Osteoblast (primary cell): ENCODE results near the gene DIPK1B. TPM values are rescaled to one million over a fixed set of nuclear protein-coding genes. Genes with fewer than 3 reads are reported as not detected.

Experiments used
- DNase-seq: peaks from one replicate; pipeline ENCODE4 v3.0.0; 2011; ENCODE audit warnings: low spot score, mixed read lengths; ENCODE audit not compliant: insufficient read length; ENCODE audit errors: missing footprints
- H2AFZ ChIP-seq: 2 replicates; pipeline ENCODE4 v1.6.0; 2011; ENCODE audit warnings: mild to moderate bottlenecking, low read length
- H3K27ac ChIP-seq: 2 replicates; pipeline ENCODE4 v1.5.1; 2011; ENCODE audit warnings: mild to moderate bottlenecking, low read depth, low read length, moderate library complexity
- H3K27me3 ChIP-seq: 2 replicates; pipeline ENCODE4 v1.6.0; 2012; ENCODE audit warnings: mild to moderate bottlenecking, control low read depth, inconsistent platforms, low read length, moderate library complexity; ENCODE audit not compliant: insufficient read depth
- H3K36me3 ChIP-seq: 2 replicates; pipeline ENCODE4 v1.5.1; 2011; ENCODE audit warnings: mild to moderate bottlenecking, low read length, control low read depth, moderate library complexity; ENCODE audit not compliant: insufficient read depth
- H3K4me1 ChIP-seq: 2 replicates; pipeline ENCODE4 v1.5.1; 2011; ENCODE audit warnings: mild to moderate bottlenecking, low read length, control low read depth, moderate library complexity; ENCODE audit not compliant: insufficient read depth
- H3K4me2 ChIP-seq: 2 replicates; pipeline ENCODE4 v1.6.0; 2011; ENCODE audit warnings: mild to moderate bottlenecking, low read length; ENCODE audit not compliant: insufficient read depth
- H3K4me3 ChIP-seq: fragments of 200-600 bp; sonication (generic); 3 replicates; pipeline ENCODE4 v1.5.1; 2012; ENCODE audit warnings: mild to moderate bottlenecking, low read length, inconsistent platforms; ENCODE audit not compliant: insufficient read depth
- H3K79me2 ChIP-seq: 2 replicates; pipeline ENCODE4 v1.6.0; 2012; ENCODE audit warnings: mild to moderate bottlenecking, low read length, control low read depth, inconsistent platforms; ENCODE audit not compliant: insufficient read depth
- H3K9me3 ChIP-seq: 2 replicates; pipeline ENCODE4 v1.5.1; 2011; ENCODE audit warnings: low read depth, low read length, control low read depth
- H4K20me1 ChIP-seq: 2 replicates; pipeline ENCODE4 v1.6.0; 2012; ENCODE audit warnings: mild to moderate bottlenecking, low read length, control low read depth; ENCODE audit not compliant: insufficient read depth
- CTCF ChIP-seq: IDR thresholded peaks from 2 replicates; pipeline ENCODE4 v1.5.1; 2011; ENCODE audit warnings: mild to moderate bottlenecking, low read depth, low read length, moderate library complexity; ENCODE audit errors: extremely low read depth
- total RNA-seq: library from RNA; depleted of rRNA; stranded (reverse); fragments of >200 nt; gene quantifications from 2 replicates; pipeline ENCODE4 v1.2.3, GENCODE V29; 2012

Gene DIPK1B
- total RNA-seq, 1 donor, result not detected

- H3K79me2 ChIP-seq, result no peaks in the 10 kb centered on the region
- no peaks in the 10 kb centered on the region for H3K36me3 ChIP-seq
- no peak overlapping the region for H3K4me3 ChIP-seq
- no peak for TF ChIP-seq CTCF
- no peaks in the 10 kb centered on the region for H3K27me3 ChIP-seq
- no peaks in the 10 kb centered on the region for H4K20me1 ChIP-seq
- no peak for DNase-seq
- no peaks in the 10 kb centered on the region for H3K4me1 ChIP-seq
- H3K4me2 ChIP-seq, result no peak overlapping the region
- no peak overlapping the region for H2AFZ ChIP-seq
- no peak overlapping the region for H3K27ac ChIP-seq
- no peaks in the 10 kb centered on the region for H3K9me3 ChIP-seq
Observed at GRCh38 chr9:136693490-136694162, 18.7 kb upstream of the DIPK1B start.

- Histone ChIP-seq H2AFZ (no peak overlapping the region), H3K4me2 (no peak overlapping the region), H3K36me3 (no peaks in the 10 kb centered on the region), H3K79me2 (no peaks in the 10 kb centered on the region), H3K9me3 (no peaks in the 10 kb centered on the region), H3K4me1 (no peaks in the 10 kb centered on the region), H4K20me1 (no peaks in the 10 kb centered on the region), H3K27ac (no peak overlapping the region), H3K4me3 (no peak overlapping the region), H3K27me3 (no peaks in the 10 kb centered on the region)
- peak; percentile 99 for DNase-seq
- TF ChIP-seq CTCF, result peak; percentile 65
Observed at GRCh38 chr9:136694163-136694871, 18.1 kb upstream of the DIPK1B start.

- DNase-seq, result no peak
- H3K27ac ChIP-seq, result no peak overlapping the region
- H3K79me2 ChIP-seq, result no peaks in the 10 kb centered on the region
- no peaks in the 10 kb centered on the region for H3K9me3 ChIP-seq
- no peak for TF ChIP-seq CTCF
- no peaks in the 10 kb centered on the region for H3K27me3 ChIP-seq
- H3K4me1 ChIP-seq, result no peaks in the 10 kb centered on the region
- no peak overlapping the region for H2AFZ ChIP-seq
- no peaks in the 10 kb centered on the region for H3K36me3 ChIP-seq
- no peaks in the 10 kb centered on the region for H4K20me1 ChIP-seq
- H3K4me3 ChIP-seq, result no peak overlapping the region
- H3K4me2 ChIP-seq, result no peak overlapping the region
Observed at GRCh38 chr9:136694872-136695247, 17.5 kb upstream of the DIPK1B start.

GRCh38 chr9:136695435-136695895 is 16.9 kb upstream of the DIPK1B start:
- no peak for TF ChIP-seq CTCF
- Histone ChIP-seq H3K4me2 (no peak overlapping the region), H3K79me2 (no peaks in the 10 kb centered on the region), H3K27ac (no peak overlapping the region), H3K4me3 (no peak overlapping the region), H3K36me3 (no peaks in the 10 kb centered on the region), H2AFZ (no peak overlapping the region), H4K20me1 (no peaks in the 10 kb centered on the region), H3K9me3 (no peaks in the 10 kb centered on the region), H3K4me1 (no peaks in the 10 kb centered on the region), H3K27me3 (peaks cover 3% of the 10 kb centered on the region)
- DNase-seq, result no peak
